Activated CD4-positive, alpha-beta T cell treated with anti-CD3 and anti-CD28 coated beads for 4 hours (primary cell): ENCODE measurements around the gene GET3.

Experiments used
- DNase-seq, 2 donors: peaks; one replicate each; pipeline ENCODE4 v3.0.0-alpha.2; 2020

Gene GET3

GRCh38 chr19:12754465-12755196 is 17.3 kb downstream of the GET3 start:
- no peak for DNase-seq

GRCh38 chr19:12756150-12756883 is 19.0 kb downstream of the GET3 start:
- no peak for DNase-seq

- peak; percentile 51 to 52 for DNase-seq
Observed at GRCh38 chr19:12757544-12758274, 20.4 kb downstream of the GET3 start.

GRCh38 chr19:12759686-12760085 is 22.4 kb downstream of the GET3 start:
- DNase-seq = no peak

GRCh38 chr19:12763100-12763499 is 25.8 kb downstream of the GET3 start:
- DNase-seq = no peak

GRCh38 chr19:12764698-12765097 is 27.4 kb downstream of the GET3 start:
- no peak for DNase-seq

GRCh38 chr19:12766051-12766521 is 28.8 kb downstream of the GET3 start:
- peak in 1 of 2 donors; percentile 86 for DNase-seq

- no peak for DNase-seq
Observed at GRCh38 chr19:12767150-12767549, 29.9 kb downstream of the GET3 start.

GRCh38 chr19:12767666-12768065 is 30.4 kb downstream of the GET3 start:
- no peak for DNase-seq

- DNase-seq = peak; percentile 65 to 76
Observed at GRCh38 chr19:12769689-12770088, 32.4 kb downstream of the GET3 start.

- no peak for DNase-seq
Observed at GRCh38 chr19:12770922-12771321, 33.6 kb downstream of the GET3 start.

GRCh38 chr19:12772323-12772722 is 35.0 kb downstream of the GET3 start:
- no peak for DNase-seq

- no peak for DNase-seq
Observed at GRCh38 chr19:12773571-12773970, 36.3 kb downstream of the GET3 start.

GRCh38 chr19:12774588-12775555 is 37.6 kb downstream of the GET3 start, which contains the start of gene HOOK2:
Gene HOOK2 (minus strand): TSS chr19:12775552. CDS start chr19:12775449, 103 bp downstream.
- DNase-seq = no peak

GRCh38 chr19:12777217-12778016 is 40.1 kb downstream of the GET3 start:
- peak; percentile 79 to 86 for DNase-seq

- peak in 1 of 2 donors; percentile 42 for DNase-seq
Observed at GRCh38 chr19:12778017-12778904, 41.0 kb downstream of the GET3 start.

- DNase-seq = no peak
Observed at GRCh38 chr19:12778905-12779161, 41.5 kb downstream of the GET3 start.

- DNase-seq = no peak
Observed at GRCh38 chr19:12779162-12779993, 42.1 kb downstream of the GET3 start.

GRCh38 chr19:12782174-12782423 is 44.8 kb downstream of the GET3 start:
- no peak for DNase-seq
